AG10803 (cell line): ENCODE data around the gene WDR62.
A peak's percentile ranks its signal among the peaks of the same experiment; 100 is the strongest.

Experiments
- DNase-seq: peaks from one replicate; pipeline ENCODE4 v3.0.0; 2010; ENCODE audit warnings: low read depth
- H3K4me3 ChIP-seq: 2 replicates; pipeline ENCODE4 v1.5.1; 2011; ENCODE audit warnings: mild to moderate bottlenecking, low read length, control low read depth
- TF ChIP-seq, protein P1 (sequence below): conservative IDR thresholded peaks from 2 replicates; pipeline ENCODE4 v1.5.1; 2011; ENCODE audit warnings: mild to moderate bottlenecking, low read length, control low read depth, inconsistent platforms

WDR62 gene

DNA sequence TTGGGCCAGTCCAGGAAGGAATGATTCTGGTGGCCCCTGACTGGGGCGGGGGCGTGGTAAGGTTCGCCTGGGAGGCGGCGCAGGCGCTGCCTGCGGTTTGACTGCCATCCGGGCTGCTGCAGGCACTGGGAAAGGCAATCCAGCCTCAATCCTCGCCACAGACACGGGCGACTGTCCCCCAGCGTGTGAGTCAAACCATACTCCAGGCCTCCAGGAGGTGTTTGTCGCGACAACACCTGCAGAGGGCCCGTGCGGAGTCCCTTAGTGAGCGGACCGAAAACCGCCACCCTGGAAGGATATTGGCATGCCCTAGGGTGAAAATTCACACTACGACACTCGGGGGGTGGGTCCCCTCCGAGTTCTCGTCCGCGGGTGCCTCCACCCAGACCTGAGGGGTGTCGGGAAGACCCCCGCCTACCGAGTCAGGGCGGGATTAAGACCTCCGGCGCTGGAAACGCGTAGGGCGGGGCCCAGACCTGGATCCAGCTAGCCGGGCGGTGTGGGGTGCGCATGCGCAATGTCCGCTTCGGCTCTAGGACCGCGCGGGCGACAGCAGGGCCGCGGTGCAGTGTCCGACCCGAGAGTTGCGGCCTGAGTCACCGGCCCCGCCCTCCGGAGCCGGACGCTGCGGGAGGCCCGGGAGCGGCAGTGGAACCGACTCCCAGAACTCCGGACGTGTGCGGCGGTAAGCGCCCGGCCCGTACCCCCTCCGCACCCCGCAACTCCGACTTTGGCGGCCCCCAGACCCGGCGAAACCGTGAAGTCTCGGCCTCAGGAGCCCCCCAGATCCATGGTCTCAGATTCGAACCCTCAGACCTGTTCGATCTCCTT, 85.0 kb downstream of the WDR62 start, which contains the start of gene CAPNS1:
Gene CAPNS1 (plus strand): TSS at position 594 of the 831 bp plus-strand sequence. CDS start 946 bp downstream, outside the sequence.
- TF ChIP-seq, protein P1, sequence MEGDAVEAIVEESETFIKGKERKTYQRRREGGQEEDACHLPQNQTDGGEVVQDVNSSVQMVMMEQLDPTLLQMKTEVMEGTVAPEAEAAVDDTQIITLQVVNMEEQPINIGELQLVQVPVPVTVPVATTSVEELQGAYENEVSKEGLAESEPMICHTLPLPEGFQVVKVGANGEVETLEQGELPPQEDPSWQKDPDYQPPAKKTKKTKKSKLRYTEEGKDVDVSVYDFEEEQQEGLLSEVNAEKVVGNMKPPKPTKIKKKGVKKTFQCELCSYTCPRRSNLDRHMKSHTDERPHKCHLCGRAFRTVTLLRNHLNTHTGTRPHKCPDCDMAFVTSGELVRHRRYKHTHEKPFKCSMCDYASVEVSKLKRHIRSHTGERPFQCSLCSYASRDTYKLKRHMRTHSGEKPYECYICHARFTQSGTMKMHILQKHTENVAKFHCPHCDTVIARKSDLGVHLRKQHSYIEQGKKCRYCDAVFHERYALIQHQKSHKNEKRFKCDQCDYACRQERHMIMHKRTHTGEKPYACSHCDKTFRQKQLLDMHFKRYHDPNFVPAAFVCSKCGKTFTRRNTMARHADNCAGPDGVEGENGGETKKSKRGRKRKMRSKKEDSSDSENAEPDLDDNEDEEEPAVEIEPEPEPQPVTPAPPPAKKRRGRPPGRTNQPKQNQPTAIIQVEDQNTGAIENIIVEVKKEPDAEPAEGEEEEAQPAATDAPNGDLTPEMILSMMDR, result peak; percentile 8; the same call in 1 of the 2 replicates
- peak within 1 kb of the TSS; percentile 79 for H3K4me3 ChIP-seq
- peak; percentile 93 for DNase-seq

GRCh38 chr19:36140304-36141038, 85.8 kb downstream of the WDR62 start:
- peak overlapping the region; percentile 79 for H3K4me3 ChIP-seq
- TF ChIP-seq, protein P1, result no peak
- DNase-seq, result peak; percentile 41

DNA sequence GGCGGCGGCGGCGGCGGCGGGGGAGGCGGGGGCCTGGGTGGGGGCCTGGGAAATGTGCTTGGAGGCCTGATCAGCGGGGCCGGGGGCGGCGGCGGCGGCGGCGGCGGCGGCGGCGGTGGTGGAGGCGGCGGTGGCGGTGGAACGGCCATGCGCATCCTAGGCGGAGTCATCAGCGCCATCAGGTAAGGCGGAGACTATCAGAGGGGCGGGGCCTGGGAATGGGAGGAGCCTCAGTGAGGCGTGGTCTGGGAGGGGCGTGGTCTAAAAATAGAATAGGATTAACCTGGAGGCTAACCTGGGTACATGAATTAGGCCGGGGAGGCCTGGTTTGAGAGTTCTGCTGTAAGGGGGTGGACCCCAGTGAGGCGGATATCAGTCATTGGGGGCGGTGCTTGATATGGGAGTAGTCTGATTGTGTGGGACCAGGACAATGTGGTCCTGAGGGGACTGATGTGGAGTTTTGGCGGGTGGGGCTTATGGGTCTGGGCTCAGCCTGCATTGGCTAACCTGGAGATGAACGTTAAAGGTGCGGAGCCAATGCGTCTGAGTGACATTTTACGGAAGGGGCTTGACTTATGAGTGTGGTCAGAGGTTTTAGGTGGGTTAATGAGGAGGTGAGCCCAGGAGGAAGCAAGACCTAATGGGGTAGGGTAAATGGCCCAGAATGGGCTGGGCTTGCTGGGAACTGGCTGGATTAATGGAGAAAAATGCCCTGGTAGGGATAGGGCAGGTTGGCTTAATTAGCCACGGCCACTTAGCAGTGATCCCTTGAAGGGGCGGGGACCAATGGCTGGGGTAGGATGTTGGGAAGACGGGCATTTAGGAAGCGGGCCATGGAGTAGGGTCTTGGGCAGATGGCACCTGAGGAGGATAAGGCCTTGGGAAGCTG, 86.6 kb downstream of the WDR62 start:
- TF ChIP-seq, protein P1, result no peak
- DNase-seq, result peak; percentile 75
- H3K4me3 ChIP-seq, result peak overlapping the region; percentile 79

GRCh38 chr19:36142046-36142445, 87.3 kb downstream of the WDR62 start:
- no peak for DNase-seq
- no peak overlapping the region for H3K4me3 ChIP-seq
- TF ChIP-seq, protein P1, result no peak

DNA sequence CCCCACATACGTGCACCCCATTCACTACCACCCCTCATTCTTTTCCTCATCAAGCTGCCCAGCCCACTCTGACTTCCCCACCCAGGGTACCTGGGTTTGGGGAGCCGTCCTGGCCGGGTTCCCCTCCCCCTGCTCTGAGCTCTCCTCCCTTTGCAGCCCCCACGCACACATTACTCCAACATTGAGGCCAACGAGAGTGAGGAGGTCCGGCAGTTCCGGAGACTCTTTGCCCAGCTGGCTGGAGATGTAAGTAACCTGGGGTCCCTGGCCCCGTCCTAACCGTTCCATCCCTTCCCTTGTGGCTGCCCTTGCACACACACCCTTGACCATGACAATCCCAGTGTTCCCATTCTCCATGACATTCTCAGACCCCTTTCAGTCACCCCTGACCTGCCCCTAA, 87.8 kb downstream of the WDR62 start:
- no peak overlapping the region for H3K4me3 ChIP-seq
- DNase-seq, result no peak
- TF ChIP-seq, protein P1, result no peak

DNA sequence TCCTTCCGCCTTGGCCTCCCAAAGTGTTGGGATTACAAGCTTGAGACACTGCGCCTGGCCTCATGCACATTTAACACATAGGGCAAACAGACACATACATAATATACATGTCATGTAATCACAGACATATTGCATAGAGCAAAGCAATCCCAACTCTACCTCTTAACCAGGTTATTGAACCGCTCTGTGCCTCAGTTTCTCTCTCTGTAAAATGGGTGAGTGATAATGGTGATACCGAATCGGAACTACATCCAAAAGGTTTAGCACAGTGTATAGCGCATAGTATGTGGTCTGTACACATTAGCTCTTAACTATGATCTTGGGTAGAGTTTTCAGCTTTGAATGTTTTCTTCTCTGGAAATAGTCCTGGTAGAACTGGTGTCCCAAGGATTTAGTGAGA, 89.9 kb downstream of the WDR62 start:
- TF ChIP-seq, protein P1, result no peak
- H3K4me3 ChIP-seq, result no peak overlapping the region
- DNase-seq, result no peak
